HG03159 (cell line): ENCODE data around the gene PRR7.

Experiments
- ATAC-seq: cut with Tn5 transposase; IDR thresholded peaks from one replicate; pipeline ENCODE4 v1.9.1; 2021; ENCODE audit warnings: mild to moderate bottlenecking, moderate library complexity; ENCODE audit not compliant: unreplicated experiment

Gene PRR7

DNA sequence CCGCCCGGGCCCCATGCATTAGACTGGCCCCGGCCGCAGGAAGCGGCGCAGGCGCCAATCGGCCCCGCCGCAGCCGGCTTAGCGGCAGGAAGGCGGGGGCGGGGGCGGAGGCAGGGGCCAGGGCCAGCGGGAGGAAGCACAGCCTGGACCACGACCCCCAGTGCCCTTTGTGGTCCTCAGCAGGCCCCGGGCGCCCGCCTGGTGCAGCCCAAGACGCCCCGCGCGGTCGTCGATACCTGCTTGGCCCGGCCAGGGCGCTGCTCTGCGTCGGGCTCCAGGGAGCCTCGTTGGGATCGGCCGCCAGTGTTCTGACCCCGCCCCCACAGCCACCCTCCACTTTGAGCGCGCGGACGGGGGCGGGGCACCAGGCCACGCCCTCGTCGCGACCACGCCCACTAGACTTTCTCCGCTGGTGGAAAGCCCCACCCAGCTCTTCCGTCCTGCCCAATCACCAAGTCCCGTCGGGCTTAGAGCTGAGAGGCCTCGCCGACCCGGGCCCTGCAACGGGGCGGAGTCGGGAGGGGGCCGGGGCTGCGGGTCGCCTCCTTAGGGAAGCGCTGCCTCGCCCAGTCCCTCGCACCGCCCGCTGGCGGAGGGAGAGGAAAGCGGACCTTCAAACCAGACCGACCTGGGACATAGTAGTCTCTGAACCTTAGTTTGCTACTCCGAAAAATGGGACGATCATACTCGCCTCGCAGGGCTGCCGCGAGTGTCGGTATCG is 50.8 kb downstream of the PRR7 start, which contains the start of gene PDLIM7:
TSS of gene PDLIM7 (minus strand) at position 313 of the 721 bp plus-strand sequence. CDS start 1,092 bp downstream, outside the sequence.
- ATAC-seq = peak; percentile 70

GRCh38 chr5:177498013-177498787 is 51.6 kb downstream of the PRR7 start:
- ATAC-seq = no peak

DNA sequence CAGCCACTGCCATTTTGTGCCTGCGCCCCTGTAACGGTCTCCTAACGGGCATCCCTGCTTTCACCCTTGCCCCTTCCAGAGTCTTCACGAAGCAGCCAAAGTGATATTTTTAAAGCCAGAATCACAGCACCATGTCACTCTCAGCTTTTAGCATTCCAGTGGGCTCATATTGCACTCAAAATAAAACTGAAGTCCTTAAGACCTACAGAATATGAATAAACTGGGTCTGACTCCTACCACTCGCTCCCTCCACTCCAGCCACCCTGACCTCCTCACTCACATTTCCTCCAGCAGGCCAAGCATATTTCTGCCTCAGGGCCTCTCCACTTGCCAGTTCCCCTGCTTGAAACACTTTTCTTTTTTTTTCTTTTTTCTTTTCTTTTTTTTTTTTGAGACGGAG is 53.2 kb downstream of the PRR7 start:
- ATAC-seq = no peak

GRCh38 chr5:177500685-177501522 is 54.3 kb downstream of the PRR7 start:
- no peak for ATAC-seq

DNA sequence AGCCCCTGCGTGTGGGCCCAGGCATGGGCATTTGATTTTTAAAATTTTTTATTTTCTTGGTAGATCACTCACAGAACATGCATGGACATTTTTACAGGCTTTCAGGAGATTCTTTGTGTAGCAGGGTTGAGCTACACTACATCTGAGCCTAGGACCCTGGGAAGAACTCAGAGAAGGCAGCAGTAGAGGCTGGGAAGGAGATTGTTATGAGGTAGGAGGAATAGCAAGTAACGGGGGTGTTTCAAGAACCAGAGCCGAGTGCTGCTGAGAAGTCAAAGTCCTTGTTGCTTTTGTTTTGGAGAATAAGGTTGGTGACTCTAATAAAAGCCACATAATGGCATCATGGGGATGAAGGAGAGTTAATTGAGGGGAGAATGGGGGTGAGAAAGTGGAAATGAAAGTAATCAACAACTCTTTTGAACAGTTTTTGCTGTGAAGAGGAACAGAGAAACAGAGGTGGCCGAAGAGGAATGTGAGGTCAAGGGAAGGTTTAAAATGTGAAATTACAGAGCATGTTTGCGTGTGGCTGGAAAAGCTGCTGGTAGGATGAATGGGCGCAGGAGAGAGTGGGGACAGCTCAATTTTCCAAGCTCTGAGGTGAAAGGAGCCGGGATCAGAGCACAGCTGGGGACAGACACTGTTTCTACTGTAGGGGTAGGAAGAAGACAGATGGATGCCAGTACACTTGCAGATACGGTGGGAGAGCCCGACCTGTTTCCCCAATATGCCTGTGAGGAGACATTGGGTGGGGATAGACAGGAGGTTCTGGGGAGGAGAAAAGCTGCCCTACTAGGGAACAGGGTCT is 55.5 kb downstream of the PRR7 start:
- no peak for ATAC-seq

DNA sequence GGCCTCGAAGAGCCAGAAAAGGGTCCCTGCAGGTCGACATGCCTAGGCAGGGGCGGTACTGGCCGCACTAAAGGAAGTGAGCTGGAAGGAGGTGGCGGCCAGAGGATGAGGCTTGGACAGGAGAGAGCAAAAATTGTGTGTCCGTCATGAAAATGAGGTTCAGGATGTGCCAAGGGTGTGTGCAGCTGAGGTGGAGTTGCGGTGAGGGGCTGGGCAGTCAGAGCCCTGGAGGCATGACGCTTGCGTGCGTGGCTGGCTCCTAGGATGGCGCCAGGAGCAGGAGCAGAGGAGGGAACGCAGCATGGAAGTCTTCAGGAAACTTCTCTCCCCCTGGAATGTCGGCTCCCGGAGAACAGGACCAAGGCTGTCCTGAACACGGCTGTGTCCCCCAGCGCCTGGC is 56.3 kb downstream of the PRR7 start:
- no peak for ATAC-seq

DNA sequence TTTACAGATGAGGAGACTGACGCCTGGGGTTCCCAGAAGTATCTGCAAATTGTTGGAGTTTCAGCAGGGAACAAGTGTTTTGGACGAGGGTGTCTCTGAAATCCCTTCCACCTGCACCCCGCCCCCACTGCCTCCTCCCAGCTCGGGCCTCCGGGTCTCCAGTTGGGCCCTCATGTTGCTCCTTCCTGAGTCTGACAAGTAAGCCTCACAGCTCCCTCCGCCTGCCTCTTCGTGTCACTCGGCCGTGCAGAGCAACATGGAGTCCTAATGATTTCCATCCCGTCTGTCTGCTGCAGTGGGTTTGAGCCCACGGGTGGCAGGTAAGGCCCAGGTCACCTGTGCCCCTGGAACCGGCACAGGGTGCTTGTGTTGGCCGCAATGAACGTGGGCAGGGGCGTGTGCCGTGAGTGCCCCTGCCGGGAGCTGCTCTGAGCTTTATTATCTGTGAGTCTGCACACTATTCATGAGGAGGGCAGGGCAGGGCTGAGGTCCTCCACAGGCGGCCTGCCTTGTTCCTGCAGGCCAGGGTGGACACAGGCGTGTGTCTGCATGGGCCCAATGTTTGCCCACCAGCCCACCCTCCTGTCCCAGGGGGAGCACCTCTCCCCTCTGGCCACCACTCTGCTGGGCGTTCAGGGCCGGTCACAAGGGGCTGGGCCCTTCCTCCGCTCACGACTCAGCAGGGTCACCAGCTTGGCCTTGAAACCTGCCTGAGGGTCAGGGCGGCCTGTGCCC is 56.9 kb downstream of the PRR7 start:
- no peak for ATAC-seq

- ATAC-seq = no peak
Measured at GRCh38 chr5:177504086-177505056, 57.8 kb downstream of the PRR7 start.

GRCh38 chr5:177505075-177505474 is 58.5 kb downstream of the PRR7 start:
- no peak for ATAC-seq
